ENCODE data around the gene AK1.
A peak's percentile ranks its signal among the peaks of the same experiment; 100 is the strongest.
"Not testable (repeated sequence)": the region's sequence is repeated elsewhere in the genome, so short reads cannot be mapped to it uniquely, and the experiment has no call there.

Gene AK1

DNA sequence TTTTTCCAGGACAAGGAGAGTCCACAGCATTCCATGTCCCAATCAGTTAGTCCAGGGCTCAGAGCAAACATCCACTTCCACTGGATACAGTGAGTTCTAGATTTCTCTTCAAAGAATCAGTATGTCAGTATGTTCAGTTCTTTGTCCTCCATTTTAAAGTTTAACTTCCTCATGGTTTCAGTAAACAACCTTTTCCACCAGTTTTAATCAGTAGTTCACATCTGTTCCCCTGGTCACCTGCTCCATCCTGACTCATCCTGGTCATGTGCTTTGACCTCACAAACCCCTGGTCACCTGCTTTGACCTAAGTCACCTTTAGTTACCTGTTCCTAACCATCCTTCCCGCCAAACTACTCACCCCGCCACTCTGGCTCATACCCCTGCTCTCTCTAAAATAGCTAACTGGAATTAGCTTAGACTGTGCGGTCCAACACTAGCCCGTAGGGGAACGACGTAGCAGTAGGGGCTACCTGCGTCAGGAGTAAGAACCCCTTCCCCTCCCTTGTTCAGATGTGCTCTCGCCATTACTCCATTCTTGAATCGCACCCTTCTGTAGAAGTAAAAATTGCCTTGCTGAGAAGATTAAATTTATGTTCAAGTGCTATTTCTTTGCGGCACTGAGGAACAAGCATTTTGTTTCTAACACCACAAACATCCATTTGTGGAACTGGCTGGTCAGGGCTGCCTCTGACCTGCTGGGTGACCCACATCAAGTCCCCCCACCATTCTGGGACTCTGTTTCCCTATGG, 28.5 kb downstream of the AK1 start:
- DNase-seq (ENCODE audit: low read depth in 2 of 2), result no peak

DNA sequence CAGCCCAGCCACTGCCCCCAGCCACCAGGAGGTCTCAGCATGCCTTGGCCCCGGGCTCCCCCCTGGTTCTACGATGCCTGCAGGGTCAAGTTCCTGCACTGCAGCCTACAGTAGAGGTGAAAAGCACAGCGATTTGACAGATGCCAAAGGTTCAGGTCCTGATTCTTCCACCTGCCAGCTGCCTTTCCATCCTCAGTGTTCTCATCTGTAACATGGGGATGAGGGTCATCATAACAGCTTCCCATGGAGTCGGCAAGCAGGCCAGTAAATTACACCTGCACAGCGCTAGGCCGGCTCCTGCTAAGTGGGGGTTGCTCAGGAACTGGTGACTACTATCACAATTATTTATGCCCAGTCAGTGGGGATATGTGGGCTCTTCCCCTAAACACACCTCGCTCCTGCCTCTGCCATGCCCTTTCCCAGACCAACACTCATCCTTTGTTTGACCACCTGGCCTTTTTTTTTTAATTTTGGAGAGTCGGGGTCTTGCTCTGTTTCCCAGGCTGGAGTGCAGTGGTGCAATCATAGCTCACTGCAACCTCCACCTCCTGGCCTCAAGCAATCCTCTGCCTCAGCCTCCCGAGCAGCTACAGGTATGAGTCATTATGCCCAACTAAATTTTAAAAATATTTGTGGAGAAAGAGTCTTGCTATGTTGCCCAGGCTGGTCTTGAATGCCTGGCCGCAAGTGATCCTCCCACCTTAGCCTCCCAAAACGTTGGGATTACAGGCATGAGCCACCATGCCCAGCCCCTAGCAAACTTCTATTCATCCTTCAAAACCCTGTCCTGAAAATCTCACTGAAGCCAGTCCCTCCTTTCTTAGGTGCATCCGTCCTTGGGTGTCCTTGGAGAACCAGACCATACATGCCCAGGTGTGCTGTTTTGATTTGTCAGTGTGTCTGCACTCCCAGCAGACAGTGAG, 29.4 kb downstream of the AK1 start:
- no peak for DNase-seq (ENCODE audit: low read depth in 2 of 2)

DNA sequence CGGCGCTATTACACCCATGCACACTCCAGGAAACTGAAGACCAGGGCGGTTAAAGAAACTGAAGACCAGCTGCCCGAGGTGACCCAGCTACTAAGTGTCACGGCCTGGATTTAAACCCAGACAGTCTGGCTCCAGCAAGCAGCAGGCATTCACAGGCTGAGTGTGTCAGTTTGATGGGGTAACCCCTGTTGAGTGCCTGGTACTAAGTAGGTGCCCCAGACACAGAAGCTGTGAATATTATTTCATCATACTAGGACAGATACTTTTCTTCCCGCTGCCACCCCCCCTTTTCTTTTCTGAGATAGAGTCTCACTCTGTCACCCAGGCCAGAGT, 30.3 kb downstream of the AK1 start:
- no peak for DNase-seq (ENCODE audit: low read depth in 2 of 2)

DNA sequence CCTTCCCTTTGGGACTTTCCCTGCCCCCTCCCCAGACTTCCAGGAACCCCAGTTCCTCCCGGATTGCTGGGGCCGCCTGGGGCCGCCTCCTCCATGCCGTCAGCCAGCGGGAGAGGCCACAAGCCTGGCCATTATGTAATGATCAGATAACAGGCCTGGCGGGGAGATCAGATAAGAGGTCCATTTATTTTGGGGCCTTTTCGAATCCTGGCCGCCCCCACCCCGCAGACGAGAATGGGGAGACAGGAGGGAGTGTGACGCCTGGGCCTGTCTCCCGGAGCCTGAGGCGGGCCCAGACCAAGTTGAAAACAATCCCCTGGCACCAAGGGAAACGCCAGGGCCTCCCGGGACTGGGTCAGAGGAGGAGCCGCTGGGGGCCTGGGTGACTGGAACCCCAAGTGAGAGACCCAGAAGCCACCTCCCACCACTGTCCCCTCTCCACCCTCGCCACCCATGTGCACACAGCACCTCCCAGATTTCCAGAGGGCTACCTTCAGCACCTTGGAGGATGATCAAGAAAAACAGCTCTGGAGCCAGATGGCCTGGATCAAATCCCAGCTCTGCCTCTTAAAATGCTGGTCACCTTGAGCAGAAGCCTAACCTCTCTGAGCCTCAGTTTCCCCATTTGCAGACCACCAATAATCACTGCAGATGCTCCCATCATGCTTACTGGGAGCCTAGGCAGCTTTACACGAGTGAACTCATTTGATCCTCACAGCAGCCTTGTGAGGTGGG, 30.9 kb downstream of the AK1 start:
- no peak for DNase-seq (ENCODE audit: low read depth in 2 of 2)

DNA sequence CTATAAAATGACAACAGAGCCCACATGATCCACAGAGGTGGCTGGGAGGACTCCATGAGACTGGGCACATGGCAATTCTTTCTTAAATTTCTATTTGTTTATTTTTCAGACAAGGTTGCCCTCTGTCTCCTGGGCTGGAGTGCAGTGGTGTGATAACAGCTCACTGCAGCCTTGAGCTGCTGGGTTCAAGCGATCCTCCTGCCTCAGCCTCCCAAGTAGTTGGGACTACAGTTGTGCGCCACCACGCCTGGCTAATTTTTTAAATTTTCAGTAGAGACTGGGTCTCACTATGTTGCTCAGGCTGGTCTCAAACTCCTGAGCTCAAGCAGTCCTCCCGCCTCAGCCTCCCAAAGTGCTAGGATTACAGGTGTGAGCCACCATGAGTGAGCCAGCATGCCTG, 31.9 kb downstream of the AK1 start:
- DNase-seq (ENCODE audit: low read depth in 2 of 2), result not testable (repeated sequence)

DNA sequence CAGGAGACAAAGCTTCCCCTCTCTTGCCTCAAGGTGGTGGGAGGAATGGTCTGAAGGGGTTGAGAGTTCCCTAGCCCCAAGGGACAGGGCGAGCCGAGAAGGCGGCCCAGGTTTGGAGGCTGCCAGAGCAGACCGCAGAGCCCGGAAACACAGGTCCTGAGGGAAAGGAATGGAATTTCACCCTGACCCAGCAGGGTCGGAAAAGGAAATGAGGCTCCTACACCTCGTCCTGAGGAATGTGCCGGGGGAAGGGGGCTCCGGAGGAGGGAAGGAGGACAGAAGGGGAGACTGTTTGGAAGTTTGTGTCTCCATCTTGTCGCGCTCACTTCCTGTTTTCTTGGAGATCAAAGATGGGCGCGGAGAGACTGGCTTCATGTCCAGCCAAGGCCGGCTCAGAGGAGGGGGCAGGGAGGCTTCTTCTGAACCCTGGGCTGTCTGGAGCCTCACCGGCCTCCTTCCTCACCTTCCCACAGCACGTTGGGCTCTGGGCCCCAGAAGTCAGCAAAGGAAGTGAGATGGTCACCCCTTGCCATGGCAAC, 32.6 kb downstream of the AK1 start:
- peak in 1 of 2 experiments; percentile 16 for DNase-seq (ENCODE audit: low read depth in 2 of 2)

DNA sequence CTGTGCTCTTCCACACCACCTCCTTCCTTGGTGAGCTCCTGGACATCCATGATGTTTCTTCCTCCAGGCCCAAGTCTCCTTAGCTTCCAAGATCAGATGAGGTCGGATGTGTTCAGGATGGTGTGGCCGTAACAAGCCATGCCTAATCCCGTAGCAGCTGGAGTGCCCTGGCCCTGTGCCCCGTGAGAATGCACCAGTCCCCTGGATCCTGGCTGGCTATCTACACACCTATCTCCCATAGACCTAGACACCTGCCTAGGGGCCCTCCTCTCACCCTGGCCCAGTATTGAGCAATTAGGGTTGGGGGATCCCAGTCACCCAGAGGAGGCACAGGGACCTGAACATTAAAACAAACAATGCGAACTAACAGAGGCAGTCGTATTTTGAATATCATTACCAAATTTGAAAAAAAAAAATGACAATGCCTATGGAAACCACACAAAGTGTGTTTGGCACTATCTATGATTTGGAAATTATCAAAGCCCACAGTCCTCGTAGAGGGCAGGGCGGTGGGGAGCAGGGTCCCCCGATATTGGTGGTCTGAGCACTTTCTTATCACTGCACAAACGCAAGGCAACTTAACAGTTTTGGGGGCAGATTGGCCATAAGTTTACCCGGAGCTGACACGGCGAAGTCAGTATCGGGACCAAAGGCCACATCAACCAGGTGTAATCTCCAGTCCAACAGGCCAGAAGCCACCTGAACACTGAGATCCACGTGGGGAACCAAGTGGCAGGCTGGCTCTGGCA, 36.2 kb downstream of the AK1 start:
- no peak for DNase-seq (ENCODE audit: low read depth in 2 of 2)

DNA sequence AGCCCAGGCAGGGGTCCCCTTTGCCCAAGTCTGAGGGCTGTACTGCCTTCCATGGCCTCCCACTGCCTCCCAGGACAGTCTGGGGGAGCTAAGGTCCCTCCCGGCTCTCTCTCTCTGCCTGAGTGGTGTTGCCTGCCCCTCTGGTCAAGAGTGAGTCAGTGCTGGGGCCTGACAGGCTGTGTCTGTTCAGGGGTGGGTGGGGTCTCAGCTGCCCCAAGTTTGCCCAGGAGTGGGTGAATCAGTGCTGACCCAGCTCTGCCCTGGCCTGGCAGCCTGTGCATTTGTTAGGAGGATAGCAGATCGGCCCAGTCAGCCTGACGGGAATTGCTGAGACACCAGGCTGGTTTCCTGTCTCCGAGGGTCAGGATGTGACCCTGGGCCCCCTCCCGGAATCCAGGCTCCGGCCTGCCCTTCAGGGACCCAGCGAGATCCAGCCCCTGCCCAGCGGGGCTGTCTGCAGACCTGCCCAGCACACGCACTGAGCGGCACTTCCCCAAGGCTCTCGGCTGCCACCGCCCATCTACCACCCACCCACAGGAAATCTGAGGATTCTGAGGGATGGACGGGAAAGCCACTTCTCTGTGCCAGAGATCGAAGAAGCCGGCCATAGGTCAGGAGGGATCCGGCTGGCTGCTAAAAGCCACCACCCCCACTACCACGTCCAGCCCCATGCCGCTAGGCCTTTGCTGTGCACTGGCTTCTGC, 38.9 kb downstream of the AK1 start:
- DNase-seq (ENCODE audit: low read depth in 2 of 2), result no peak

DNA sequence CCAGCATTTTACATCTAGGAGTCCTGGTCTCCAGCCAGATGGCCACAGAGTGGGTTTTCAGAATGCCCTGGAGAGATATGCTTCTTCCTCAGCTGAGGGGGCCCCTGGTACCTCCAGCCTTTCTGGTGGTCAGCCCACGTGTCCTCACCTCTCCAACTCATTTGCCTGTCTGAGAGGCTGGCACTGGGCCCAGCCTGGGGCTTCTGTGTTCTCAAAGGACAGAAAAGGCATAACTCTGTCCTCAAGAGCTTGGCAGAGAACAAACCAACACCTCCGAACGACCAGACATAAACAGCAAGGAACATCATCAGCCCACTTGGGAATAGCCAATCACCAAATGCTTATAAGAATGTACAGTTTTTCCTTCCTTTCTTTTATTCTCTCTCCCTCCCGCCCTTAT, 40.1 kb downstream of the AK1 start:
- DNase-seq (ENCODE audit: low read depth in 2 of 2), result no peak

DNA sequence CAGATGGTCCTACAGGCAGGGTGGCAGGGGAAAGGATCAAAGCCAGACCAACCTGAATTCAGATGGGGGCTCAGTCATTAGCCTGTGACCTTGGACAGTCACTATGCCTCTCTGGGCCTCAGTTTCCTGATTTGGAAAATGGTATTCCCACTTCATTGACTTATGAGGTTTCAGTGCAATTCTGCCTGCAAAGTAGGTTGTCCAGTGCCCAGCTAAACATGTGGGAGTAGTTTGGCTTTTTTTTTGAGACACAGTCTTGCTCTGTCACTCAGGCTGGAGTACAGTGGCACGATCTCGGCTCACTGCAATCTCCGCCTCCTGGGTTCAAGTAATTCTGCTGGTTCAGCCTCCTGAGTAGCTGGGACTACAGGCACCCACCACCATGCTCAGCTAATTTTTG, 40.9 kb downstream of the AK1 start:
- DNase-seq (ENCODE audit: low read depth in 2 of 2), result not testable (repeated sequence)

DNA sequence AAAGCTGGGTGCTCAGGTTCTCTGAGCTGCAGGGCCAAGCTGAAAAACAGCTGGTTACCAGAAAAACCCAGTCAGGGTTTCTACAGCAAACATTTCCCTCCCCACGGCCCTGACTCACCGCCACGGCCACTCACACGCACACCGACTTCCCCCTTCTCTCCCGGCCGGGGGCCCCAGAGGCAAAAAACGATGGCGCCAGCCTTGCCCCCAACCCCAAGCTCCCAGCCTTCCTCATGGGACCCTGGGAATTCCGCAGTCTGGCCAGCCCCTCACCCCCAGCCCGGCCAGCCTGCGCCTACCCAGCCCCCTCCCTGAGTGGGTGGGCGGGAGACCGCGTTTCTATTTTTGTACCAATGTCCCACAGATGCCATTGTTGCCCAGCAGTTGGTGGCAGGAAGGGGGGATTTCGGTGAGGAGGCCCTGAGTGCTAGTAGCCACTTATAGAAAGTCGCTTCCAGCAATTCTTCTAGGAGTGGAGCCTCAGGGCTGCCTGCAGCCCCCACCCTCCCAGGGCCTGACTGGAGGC, 41.4 kb downstream of the AK1 start:
- DNase-seq (ENCODE audit: low read depth in 2 of 2), result peak in 1 of 2 experiments; percentile 23

DNA sequence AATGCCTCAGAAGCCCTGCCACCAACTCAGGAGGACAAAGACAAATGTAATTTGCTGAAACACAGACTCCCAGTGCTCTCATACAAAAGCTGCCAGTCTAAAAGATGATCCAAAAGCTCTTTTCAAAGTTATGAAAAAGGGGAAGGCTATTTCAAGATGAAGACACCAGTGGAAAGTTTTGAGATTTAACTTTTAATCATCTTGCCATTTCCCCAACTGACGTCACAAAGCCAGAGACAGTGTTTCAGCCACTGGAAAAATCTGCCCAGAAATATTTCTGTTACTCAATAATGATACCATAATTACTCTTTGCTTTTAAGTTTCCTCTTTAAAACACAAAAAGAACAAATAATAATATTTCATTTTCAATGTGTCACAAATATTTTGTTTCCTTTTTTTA, 43.9 kb downstream of the AK1 start:
- DNase-seq (ENCODE audit: low read depth in 2 of 2), result no peak

DNA sequence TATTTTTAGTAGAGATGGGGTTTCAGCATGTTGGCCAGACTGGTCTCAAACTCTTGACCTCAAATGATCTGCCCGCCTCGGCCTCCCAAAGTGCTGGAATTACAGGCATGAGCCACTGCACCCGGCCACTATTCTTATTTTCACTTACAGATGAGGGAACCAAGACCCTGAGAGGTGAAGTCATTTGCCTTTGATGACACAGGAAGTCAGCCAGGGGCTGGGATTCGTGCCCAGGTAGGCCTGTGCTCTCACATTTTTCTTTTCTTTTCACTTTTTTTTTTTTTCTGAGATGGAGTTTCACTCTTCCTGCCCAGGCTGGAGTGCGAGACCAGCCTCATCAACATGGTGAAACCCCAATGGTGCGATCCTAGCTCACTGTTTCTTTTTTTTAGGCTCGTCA, 45.2 kb downstream of the AK1 start:
- DNase-seq (ENCODE audit: low read depth in 2 of 2), result no peak

DNA sequence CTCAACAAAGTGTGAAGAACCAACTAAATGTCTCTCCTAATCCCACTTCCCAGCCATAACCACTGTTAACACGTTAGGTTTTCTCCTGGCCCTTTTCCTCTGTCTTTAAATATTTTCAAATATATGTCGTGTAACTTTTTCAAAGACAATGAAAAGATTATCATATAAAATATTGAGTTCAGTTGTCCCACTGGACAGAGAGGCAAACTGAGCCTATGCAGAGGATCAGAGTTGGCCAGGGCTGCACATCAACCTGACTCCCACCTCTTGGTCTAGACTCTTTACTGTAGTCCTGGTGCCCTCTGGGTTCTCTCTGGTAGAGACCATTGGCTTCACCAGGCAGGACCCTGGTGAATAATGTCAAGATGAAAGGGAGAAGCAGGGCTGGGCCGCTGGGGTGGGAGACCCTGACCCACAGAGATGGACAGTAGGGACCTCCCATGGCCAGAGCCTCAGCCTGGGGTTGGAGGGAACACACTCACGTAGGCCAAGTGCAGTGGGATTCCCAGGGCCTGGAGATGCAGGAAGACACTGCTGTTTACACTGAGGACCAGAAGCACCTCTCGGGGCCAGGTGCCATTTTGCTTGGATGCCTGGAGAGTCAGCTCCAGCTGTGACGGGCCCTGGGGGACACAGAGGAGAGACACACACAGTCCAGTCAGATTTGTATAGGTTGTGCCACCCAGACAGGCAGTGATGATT, 48.1 kb downstream of the AK1 start:
- DNase-seq (ENCODE audit: low read depth in 2 of 2), result no peak

DNA sequence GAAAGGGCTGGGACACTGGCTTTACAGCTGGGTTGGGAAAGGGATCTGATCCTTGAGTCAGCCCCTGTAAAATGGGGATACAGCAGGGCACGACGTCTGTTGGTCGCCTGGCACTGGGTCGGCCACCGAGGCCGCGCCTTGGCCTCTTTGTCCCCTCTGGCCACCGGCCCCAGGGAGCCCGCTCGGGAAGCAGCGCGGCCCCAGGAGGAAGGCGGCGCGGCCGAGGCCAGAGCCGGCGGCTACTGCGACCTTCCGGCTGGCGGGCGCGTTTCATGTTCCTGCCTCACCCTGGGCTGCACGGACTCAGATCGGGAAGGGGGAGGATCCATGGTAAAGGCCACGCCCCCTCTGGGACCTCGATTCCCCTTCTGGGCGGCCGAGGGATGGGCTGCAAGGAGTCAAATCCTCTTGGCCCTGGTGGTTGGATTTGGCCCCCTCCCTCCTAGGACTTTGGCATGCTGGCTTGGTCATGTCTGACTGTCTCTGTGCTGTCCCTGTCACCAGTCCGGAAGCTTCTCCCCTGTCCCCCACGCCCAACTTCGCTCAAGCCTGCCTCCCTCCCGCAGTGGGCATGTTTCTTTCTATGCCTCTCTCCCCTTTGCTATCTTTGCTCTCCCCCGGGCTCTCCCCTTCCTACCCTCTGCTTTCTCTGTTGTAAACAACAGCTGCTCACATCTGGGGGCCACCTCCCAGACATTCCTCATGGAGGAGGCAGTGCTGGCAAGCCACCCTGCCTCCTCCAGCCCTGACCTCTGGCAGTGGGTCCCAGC, 49.0 kb downstream of the AK1 start:
- DNase-seq (ENCODE audit: low read depth in 2 of 2), result no peak

DNA sequence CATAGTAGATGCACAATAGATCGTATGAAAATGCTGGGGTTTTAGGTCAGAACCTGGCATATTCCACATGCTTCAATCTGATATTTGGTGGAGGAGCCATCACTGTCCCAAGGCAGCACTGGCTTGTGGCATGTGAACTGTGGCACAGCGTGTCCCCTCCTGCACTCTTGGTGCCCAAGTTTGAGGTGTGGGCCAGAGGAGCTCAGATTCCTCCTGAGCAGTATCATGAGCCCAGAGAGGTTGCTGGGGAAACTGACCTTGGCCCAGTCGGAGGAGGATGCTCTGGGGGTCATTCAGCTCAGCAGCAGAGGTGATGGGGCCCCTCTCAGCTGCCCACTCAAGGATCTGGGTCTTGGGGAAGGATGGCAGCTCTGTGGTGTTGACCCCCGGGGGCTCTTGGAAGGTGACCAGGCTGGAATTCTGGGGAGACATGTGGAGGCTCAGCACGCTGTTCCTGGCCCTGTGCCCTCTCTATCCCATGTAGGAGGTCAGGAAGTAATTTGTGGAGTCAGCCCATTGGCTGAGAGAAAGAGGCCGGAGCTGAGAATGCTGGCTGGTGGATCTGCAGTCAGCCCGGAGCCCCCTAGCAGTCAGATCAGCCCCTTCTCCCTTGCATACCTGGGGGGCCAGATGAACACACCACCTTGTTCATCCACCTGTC, 51.1 kb downstream of the AK1 start:
- no peak for DNase-seq (ENCODE audit: low read depth in 2 of 2)

DNA sequence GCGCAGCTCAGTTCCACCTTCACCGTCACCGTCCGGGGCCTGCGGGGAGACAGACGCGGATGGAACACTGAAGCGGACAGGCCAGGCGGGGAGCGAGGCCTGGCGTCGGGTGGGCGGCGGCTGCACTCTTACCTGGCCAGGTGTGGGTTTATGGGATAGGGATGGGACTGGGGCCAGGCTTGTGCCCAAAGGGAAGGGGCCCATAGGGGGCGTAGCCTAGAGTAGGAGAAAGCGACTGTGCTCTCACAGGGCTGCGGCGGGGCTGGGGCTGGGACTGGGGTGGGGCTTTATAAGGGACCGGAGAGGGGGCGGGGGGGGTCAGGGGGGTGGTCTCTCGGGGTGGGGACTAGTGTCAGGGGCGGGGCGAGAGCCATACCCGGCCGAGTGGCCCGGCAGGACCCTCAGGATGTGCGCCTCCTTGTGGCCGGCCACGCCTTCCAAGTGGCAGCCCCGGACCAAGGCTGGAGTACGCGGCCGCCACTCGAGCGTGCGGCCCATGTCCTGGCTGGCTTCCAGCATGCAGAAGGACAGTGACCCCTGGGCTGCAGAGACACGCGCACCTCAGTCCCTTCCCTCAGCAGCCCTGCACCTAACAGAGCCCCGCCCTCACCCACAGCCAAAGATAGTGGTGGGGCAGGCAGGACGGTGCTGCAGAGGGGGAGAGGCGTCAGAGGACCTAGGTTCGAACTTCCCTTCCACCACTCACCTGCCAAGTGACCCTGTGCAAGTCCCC, 52.0 kb downstream of the AK1 start:
- no peak for DNase-seq (ENCODE audit: low read depth in 2 of 2)

DNA sequence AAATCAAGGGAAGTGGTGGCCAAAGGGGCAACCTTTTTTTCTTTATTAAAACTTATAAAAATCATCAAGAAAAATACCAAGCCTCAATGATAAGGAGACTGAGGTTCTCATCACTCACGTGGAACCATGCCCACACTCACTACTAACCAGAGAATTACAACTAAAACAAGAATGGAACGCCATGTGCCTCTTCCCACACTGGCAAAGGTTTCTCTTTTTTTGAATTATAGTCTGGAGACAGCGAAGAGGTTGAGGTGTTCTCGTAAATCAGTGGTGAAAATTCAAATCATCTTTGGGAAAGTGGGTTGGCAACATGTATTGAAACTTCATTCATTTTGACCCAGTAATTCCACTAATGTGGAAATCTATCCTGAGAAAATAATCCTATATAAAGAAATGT, 55.4 kb downstream of the AK1 start:
- no peak for DNase-seq (ENCODE audit: low read depth in 2 of 2)
